ENCODE measurements around the gene BICDL2.

BICDL2 gene

GRCh38 chr16:3025032-3026002 lies 11.4 kb downstream of the BICDL2 start:
- Histone ChIP-seq H3K9me3 (ENCODE audit: insufficient read depth, low read depth, low read length) (no peaks in the 10 kb centered on the region), H3K9me2 (replicated peaks; ENCODE audit: low read depth, low read length) (no peaks in the 10 kb centered on the region), H4K20me1 (ENCODE audit: insufficient read depth, low read length, poor library complexity, severe bottlenecking) (peaks cover 12% of the 10 kb centered on the region), H3K9ac (ENCODE audit: low read depth, low read length, poor library complexity, severe bottlenecking) (no peak overlapping the region), H3K4me3 (ENCODE audit: low read length, poor library complexity, severe bottlenecking) (no peak overlapping the region), H3K4me2 (ENCODE audit: low read depth, low read length, poor library complexity, severe bottlenecking) (no peak overlapping the region), H3F3A (ENCODE audit: low read depth) (no peaks in the 10 kb centered on the region), H3K36me3 (ENCODE audit: insufficient read depth, low read length) (no peaks in the 10 kb centered on the region), H3K27me3 (ENCODE audit: insufficient read depth, low read length, poor library complexity, severe bottlenecking) (no peaks in the 10 kb centered on the region), H3K4me1 (ENCODE audit: insufficient read depth, low read length, poor library complexity, severe bottlenecking) (peaks cover 15% of the 10 kb centered on the region), H3K79me2 (ENCODE audit: insufficient read depth, low read length) (peaks cover 29% of the 10 kb centered on the region), H2AFZ (ENCODE audit: low read length) (no peak overlapping the region)
- no peak for TF ChIP-seq CTCF (conservative IDR thresholded peaks at IDR 0.05; ENCODE audit: low read length)
- TF ChIP-seq EZH2phosphoT487 (IDR thresholded peaks at IDR 0.05; ENCODE audit: borderline replicate concordance) = no peak

GRCh38 chr16:3023669-3024478 lies 12.9 kb downstream of the BICDL2 start, which contains the start of the genes HCFC1R1 and THOC6:
Gene HCFC1R1 (minus strand): TSS chr16:3023942. CDS start chr16:3023941, 1 bp downstream.
Gene THOC6 (plus strand): TSS chr16:3024035. CDS start chr16:3024327, 292 bp downstream.
- peak within 1 kb of the TSS; percentile 60 for H2AFZ ChIP-seq (ENCODE audit: low read length)
- H3K4me3 ChIP-seq (ENCODE audit: low read length, poor library complexity, severe bottlenecking) = peak within 1 kb of the TSS; percentile 75
- H3K9me3 ChIP-seq (ENCODE audit: insufficient read depth, low read depth, low read length) = no peaks in the 10 kb centered on the region
- TF ChIP-seq CTCF (conservative IDR thresholded peaks at IDR 0.05; ENCODE audit: low read length) (no peak), EZH2phosphoT487 (IDR thresholded peaks at IDR 0.05; ENCODE audit: borderline replicate concordance) (no peak)
- H4K20me1 ChIP-seq (ENCODE audit: insufficient read depth, low read length, poor library complexity, severe bottlenecking) = peaks cover 12% of the 10 kb centered on the region
- H3K4me2 ChIP-seq (ENCODE audit: low read depth, low read length, poor library complexity, severe bottlenecking) = peak within 1 kb of the TSS; percentile 85
- peaks cover 30% of the 10 kb centered on the region for H3K79me2 ChIP-seq (ENCODE audit: insufficient read depth, low read length)
- H3K36me3 ChIP-seq (ENCODE audit: insufficient read depth, low read length) = no peaks in the 10 kb centered on the region
- H3K9me2 ChIP-seq (replicated peaks; ENCODE audit: low read depth, low read length) = no peaks in the 10 kb centered on the region
- peak within 1 kb of the TSS; percentile 62 for H3K9ac ChIP-seq (ENCODE audit: low read depth, low read length, poor library complexity, severe bottlenecking)
- H3K4me1 ChIP-seq (ENCODE audit: insufficient read depth, low read length, poor library complexity, severe bottlenecking) = peaks cover 15% of the 10 kb centered on the region
- H3F3A ChIP-seq (ENCODE audit: low read depth) = no peaks in the 10 kb centered on the region
- H3K27me3 ChIP-seq (ENCODE audit: insufficient read depth, low read length, poor library complexity, severe bottlenecking) = no peaks in the 10 kb centered on the region

DNA sequence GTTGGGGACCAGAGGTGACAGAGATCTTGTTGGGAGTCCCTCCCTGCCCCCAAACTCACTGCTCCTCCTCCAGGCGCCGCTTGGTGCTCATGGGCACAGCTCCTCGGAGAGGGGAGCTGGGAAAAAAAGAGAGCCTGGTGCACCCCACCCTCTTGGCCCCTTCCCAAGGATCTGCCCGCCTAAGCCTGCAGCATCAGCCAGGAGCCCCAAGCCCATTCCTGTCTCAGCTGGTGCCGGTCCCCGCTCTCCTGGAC lies 13.4 kb downstream of the BICDL2 start:
- Histone ChIP-seq H3K4me3 (ENCODE audit: low read length, poor library complexity, severe bottlenecking) (peak overlapping the region; percentile 75), H3K4me1 (ENCODE audit: insufficient read depth, low read length, poor library complexity, severe bottlenecking) (peaks cover 15% of the 10 kb centered on the region), H3K27me3 (ENCODE audit: insufficient read depth, low read length, poor library complexity, severe bottlenecking) (no peaks in the 10 kb centered on the region), H3K9me3 (ENCODE audit: insufficient read depth, low read depth, low read length) (no peaks in the 10 kb centered on the region), H3F3A (ENCODE audit: low read depth) (no peaks in the 10 kb centered on the region), H4K20me1 (ENCODE audit: insufficient read depth, low read length, poor library complexity, severe bottlenecking) (peaks cover 12% of the 10 kb centered on the region), H3K4me2 (ENCODE audit: low read depth, low read length, poor library complexity, severe bottlenecking) (peak overlapping the region; percentile 85), H2AFZ (ENCODE audit: low read length) (no peak overlapping the region), H3K79me2 (ENCODE audit: insufficient read depth, low read length) (peaks cover 30% of the 10 kb centered on the region), H3K36me3 (ENCODE audit: insufficient read depth, low read length) (no peaks in the 10 kb centered on the region), H3K9ac (ENCODE audit: low read depth, low read length, poor library complexity, severe bottlenecking) (peak overlapping the region; percentile 62), H3K9me2 (replicated peaks; ENCODE audit: low read depth, low read length) (no peaks in the 10 kb centered on the region)
- TF ChIP-seq EZH2phosphoT487 (IDR thresholded peaks at IDR 0.05; ENCODE audit: borderline replicate concordance) (no peak), CTCF (conservative IDR thresholded peaks at IDR 0.05; ENCODE audit: low read length) (no peak)

Data from Loucy (cell line).